WERI-Rb-1 (cell line): ENCODE data around the gene RBMS3.
A peak's percentile ranks its signal among the peaks of the same experiment; 100 is the strongest.

Experiments
- DNase-seq: peaks from one replicate; pipeline ENCODE4 v3.0.0-alpha.2; 2020
- H3K27ac ChIP-seq: fragments of 250-450 bp; sonication (Bioruptor Pico); 2 replicates; pipeline ENCODE4 v1.5.1; 2020; ENCODE audit warnings: mild to moderate bottlenecking, moderate library complexity
- H3K27me3 ChIP-seq: fragments of 250-450 bp; sonication (Bioruptor Pico); 2 replicates; pipeline ENCODE4 v1.5.1; 2021; ENCODE audit warnings: mild to moderate bottlenecking, low read depth, moderate library complexity; ENCODE audit not compliant: insufficient read depth, severe bottlenecking
- H3K36me3 ChIP-seq: fragments of 250-450 bp; sonication (Bioruptor Pico); 2 replicates; pipeline ENCODE4 v1.5.1; 2020; ENCODE audit warnings: mild to moderate bottlenecking, moderate library complexity
- H3K4me3 ChIP-seq: 2 replicates; pipeline ENCODE4 v1.5.1; 2011; ENCODE audit warnings: low read depth, mild to moderate bottlenecking, control low read depth, low read length
- H3K9me3 ChIP-seq: fragments of 250-450 bp; sonication (Bioruptor Pico); 2 replicates; pipeline ENCODE4 v1.5.1; 2021; ENCODE audit warnings: mild to moderate bottlenecking, moderate library complexity; ENCODE audit not compliant: severe bottlenecking
- CTCF ChIP-seq: IDR thresholded peaks from 2 replicates; pipeline ENCODE4 v1.5.1; 2011; ENCODE audit warnings: low read depth, mild to moderate bottlenecking, control low read depth, inconsistent platforms, low read length

The RBMS3 gene

DNA sequence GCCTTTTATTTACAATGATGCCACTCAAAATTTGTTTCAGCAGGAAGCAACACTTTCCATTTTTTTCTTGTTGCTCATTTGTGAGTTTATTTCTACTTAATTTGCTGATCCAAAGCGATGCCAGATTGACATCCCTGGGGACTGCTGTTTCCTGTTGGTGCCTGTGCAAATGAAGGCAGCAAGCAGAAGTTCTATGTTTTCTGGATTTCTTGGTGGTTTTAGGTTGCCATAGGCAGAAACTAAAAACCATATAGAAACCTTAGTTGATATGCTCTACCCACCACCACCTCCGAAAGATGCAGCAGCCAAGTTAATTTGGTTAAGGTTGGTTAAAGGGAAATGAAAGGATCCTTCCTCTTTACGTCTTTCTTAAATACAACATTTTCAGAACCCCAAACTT, 356.2 kb downstream of the RBMS3 start:
- no peak for TF ChIP-seq CTCF
- H3K36me3 ChIP-seq, result no peaks in the 10 kb centered on the region
- no peak overlapping the region for H3K27ac ChIP-seq
- H3K27me3 ChIP-seq, result no peaks in the 10 kb centered on the region
- DNase-seq, result no peak
- no peak overlapping the region for H3K4me3 ChIP-seq
- no peaks in the 10 kb centered on the region for H3K9me3 ChIP-seq

GRCh38 chr3:29639578-29640290, 358.9 kb downstream of the RBMS3 start:
- no peak for DNase-seq
- Histone ChIP-seq H3K36me3 (no peaks in the 10 kb centered on the region), H3K27me3 (no peaks in the 10 kb centered on the region), H3K4me3 (no peak overlapping the region), H3K9me3 (no peaks in the 10 kb centered on the region), H3K27ac (no peak overlapping the region)
- no peak for TF ChIP-seq CTCF

DNA sequence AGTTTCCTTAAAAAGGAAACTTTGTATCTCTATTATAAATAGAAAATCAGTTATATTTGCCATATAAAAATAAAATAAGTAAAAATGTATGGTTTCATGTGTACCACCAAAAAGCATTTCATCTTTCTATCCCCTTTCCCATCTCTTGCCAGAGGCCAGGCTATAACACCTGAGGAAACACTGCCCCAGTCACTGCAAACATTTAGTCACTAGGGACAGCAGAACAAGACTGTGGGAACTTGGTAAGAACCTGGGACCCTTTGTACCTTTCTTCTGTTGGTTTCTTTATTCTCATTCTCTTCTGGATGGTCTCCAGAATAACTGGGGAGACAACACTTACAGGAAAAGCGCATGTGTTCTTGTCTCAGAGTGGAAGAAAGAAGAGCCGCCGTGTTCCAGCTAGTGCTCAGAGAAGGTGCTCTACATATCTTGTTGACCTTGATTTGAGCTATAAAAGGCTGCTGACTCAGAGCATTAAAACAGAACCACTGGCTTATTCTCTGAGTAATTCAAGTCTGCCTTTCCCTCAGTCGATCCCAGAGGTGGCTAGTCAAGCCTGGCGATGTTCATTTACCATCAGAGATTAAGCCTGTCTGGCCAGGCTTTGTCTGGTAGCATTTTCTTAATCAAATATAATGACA, 361.6 kb downstream of the RBMS3 start:
- no peak for TF ChIP-seq CTCF
- peak; percentile 65 for DNase-seq

DNA sequence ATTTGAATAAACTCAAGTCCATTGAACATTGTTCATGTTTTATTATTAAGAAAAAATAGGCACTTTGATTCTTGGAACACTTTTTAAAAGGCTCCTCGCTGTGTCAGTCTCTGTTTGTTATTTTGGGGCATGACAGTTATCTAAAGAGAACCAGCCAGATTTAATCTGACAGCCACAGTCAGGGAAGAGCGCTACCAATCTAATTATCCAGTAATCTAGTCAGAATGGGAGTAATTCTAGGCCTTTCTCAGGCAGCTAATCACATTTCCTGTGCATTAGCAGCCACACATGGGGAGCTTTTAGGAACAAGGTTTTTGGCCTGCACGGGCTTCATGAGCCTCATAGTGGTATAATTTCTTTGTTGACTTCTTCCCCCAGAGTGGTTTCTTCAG, 362.2 kb downstream of the RBMS3 start:
- no peak for TF ChIP-seq CTCF
- no peaks in the 10 kb centered on the region for H3K9me3 ChIP-seq
- no peaks in the 10 kb centered on the region for H3K36me3 ChIP-seq
- H3K27me3 ChIP-seq, result no peaks in the 10 kb centered on the region
- peak; percentile 55 for DNase-seq
- H3K27ac ChIP-seq, result peak overlapping the region; percentile 63
- H3K4me3 ChIP-seq, result no peak overlapping the region

More for the DNA sequence above, 361.6 kb downstream of the RBMS3 start:
- Histone ChIP-seq H3K4me3 (no peak overlapping the region), H3K9me3 (no peaks in the 10 kb centered on the region), H3K27ac (peak overlapping the region; percentile 63), H3K27me3 (no peaks in the 10 kb centered on the region), H3K36me3 (no peaks in the 10 kb centered on the region)

DNA sequence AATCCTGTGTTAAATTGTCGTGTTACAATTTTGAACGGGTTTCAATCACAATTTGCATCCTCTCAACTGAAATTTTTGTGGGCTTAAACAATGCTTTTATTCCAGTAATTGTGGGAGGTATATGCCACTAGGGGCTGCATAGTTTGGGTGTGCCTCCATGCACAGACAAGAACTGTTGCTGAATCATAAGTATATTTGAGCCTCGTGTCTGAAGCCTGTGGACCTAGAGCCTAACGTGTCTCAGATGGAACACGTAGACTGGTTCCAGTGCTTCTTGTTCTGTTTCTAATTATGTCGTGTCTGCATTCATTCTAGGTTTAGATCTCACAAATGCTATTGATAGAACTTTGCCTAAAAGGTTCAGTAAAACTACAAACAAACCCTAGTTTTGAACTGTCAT, 363.4 kb downstream of the RBMS3 start:
- no peaks in the 10 kb centered on the region for H3K27me3 ChIP-seq
- no peak for TF ChIP-seq CTCF
- H3K4me3 ChIP-seq, result no peak overlapping the region
- no peaks in the 10 kb centered on the region for H3K9me3 ChIP-seq
- H3K27ac ChIP-seq, result no peak overlapping the region
- no peak for DNase-seq
- no peaks in the 10 kb centered on the region for H3K36me3 ChIP-seq
